Adrenal gland (tissue), 12 donors: ENCODE measurements around the gene PCNT. TPM values are rescaled to one million over a fixed set of nuclear protein-coding genes. Genes with fewer than 3 reads are reported as not detected.
"Not testable (repeated sequence)": the region's sequence is repeated elsewhere in the genome, so short reads cannot be mapped to it uniquely, and the experiment has no call there.

Experiments
- DNase-seq, 7 donors: peaks; one replicate each; pipeline ENCODE4 v3.0.0-alpha.2; 2019 to 2020
- H3K27ac ChIP-seq, 5 donors: fragments of 200-600 bp; sonication (generic) in 4 of 5; 1 replicate in 3 of 5; 2 replicates in 2 of 5; pipeline versions ENCODE4 v1.5.1 to v1.8.0; 2016 to 2020; ENCODE audit warnings: mild to moderate bottlenecking in 1 of 5
- H3K27me3 ChIP-seq: fragments of 200-600 bp; 2 replicates; pipeline ENCODE4 v1.8.0; 2021
- H3K36me3 ChIP-seq, 2 donors: fragments of 200-600 bp; replicated peaks in 1 of 2; 1 replicate in 1 of 2; 2 replicates in 1 of 2; pipeline versions ENCODE4 v1.5.1 to v1.8.0; 2018 to 2022
- H3K4me1 ChIP-seq, 2 donors: fragments of 200-600 bp; replicated peaks in 1 of 2; 1 replicate in 1 of 2; 2 replicates in 1 of 2; pipeline versions ENCODE4 v1.5.1 to v1.8.0; 2018 to 2021
- H3K4me3 ChIP-seq, 4 donors: fragments of 200-600 bp; sonication (generic) in 3 of 4; one replicate each; pipeline ENCODE4 v1.5.1; 2016 to 2018
- H3K9me3 ChIP-seq, 3 donors: fragments of 200-600 bp; sonication (generic) in 1 of 3; replicated peaks in 1 of 3; 1 replicate in 2 of 3; 2 replicates in 1 of 3; pipeline versions ENCODE4 v1.5.1 to v1.8.0; 2016 to 2021
- CTCF ChIP-seq, 6 experiments: fragments of 450-650 bp in 4 of 6; fragments of 200-600 bp in 2 of 6; sonication (generic) in 1 of 6; IDR thresholded peaks; 1 replicate in 5 of 6; 2 replicates in 1 of 6; pipeline versions ENCODE4 v1.5.1 to v1.8.0; 2016 to 2021; ENCODE audit warnings: antibody characterized with exemption in 6 of 6, mild to moderate bottlenecking in 2 of 6, moderate library complexity in 1 of 6
- POLR2A ChIP-seq, 2 donors: fragments of 450-650 bp; IDR thresholded peaks; one replicate each; pipeline ENCODE4 v1.6.1; 2017; ENCODE audit warnings: antibody characterized with exemption in 2 of 2, mild to moderate bottlenecking in 2 of 2, moderate library complexity in 1 of 2
- WGBS, 4 donors: extraction: QIAGEN DNeasy Blood & Tissue Kit in 2 of 4; methylation state at CpG; one replicate each; pipeline versions ENCODE4 v1.1.5 to v1.1.7; 2013 to 2017; 5-methylcytosine and 5-hydroxymethylcytosine counted together
- intact Hi-C, 2 donors: fragments of 100-400 bp; cut with DNase I; formaldehyde crosslinking; loops; one replicate each; pipeline versions ENCODE4 v1.14.1 to v1.15.0; 2022 to 2023
- polyA plus RNA-seq, 3 donors: library from polyadenylated mRNA; stranded (reverse); fragments of 200-250 nt in 2 of 3; fragments of 350-450 nt in 1 of 3; fragmentation: Illumina TruSeq in 1 of 3; extraction: RNeasy Lipid Tissue Mini Kit (QIAGEN cat#74804) in 1 of 3; gene quantifications; one replicate each; pipeline ENCODE4 v1.2.3, GENCODE V29; 2013 to 2014
- total RNA-seq, 9 donors: library from RNA; depleted of rRNA in 4 of 9; stranded (reverse); fragments of >200 nt in 4 of 9; fragments of 120-200 nt in 1 of 9; fragmentation: NEBNext Ultra II Directional in 1 of 9; extraction: Animal tissue kit (Norgen Biotek cat#: 25700) in 1 of 9; gene quantifications; one replicate each; pipeline versions ENCODE4 v1.1.0 to v1.2.4, GENCODE V29; 2013 to 2023
- donor health status: healthy with polysubstance abuse.
- donor health status: Bipolar disorder and iron deficiency.
- donor health status: DM: yes; HTN: yes; CAD: no.
- donor health status: DM: no; HTN: no; CAD: no.
- donor health status: DM: no; HTN: no; CAD: no.
- donor health status: DM: yes; HTN: yes; CAD: no.

PCNT gene
- total and polyA plus RNA-seq, 12 donors, result 14.0 to 46.6 (median 30.4) TPM

- 97 to 100% (median 98%) methylated on average over 2 to 5 of the region's 5 CpGs for WGBS, 4 donors
- Histone ChIP-seq H3K27me3 (no peaks in the 10 kb centered on the region), H3K4me3 (no peak overlapping the region), H3K36me3 (peaks cover 0 to under 1% of the 10 kb centered on the region in 2 donors), H3K4me1 (peaks cover 9 to 11% of the 10 kb centered on the region in 2 donors), H3K9me3 (peaks cover 0 to 8% (median 0%) of the 10 kb centered on the region in 3 donors), H3K27ac (no peak overlapping the region)
- no peak for DNase-seq
- TF ChIP-seq CTCF (IDR thresholded peaks at IDR 0.05) (no peak), POLR2A (IDR thresholded peaks at IDR 0.05) (no peak)
- intact Hi-C loops, result no loop called here
Observed at GRCh38 chr21:46448108-46448507, 124.2 kb downstream of the PCNT start.

GRCh38 chr21:46448855-46449254, 124.9 kb downstream of the PCNT start:
- intact Hi-C loops, result not testable (repeated sequence)

GRCh38 chr21:46452710-46453109, 128.8 kb downstream of the PCNT start:
- no peak for DNase-seq
- WGBS, 4 donors, result 96 to 99% (median 98%) methylated on average over 4 to 5 of the region's 5 CpGs
- Histone ChIP-seq H3K4me1 (peaks cover 43 to 45% of the 10 kb centered on the region in 2 donors), H3K27me3 (no peaks in the 10 kb centered on the region), H3K36me3 (no peaks in the 10 kb centered on the region), H3K9me3 (peaks cover 0 to 8% (median 0%) of the 10 kb centered on the region in 3 donors), H3K27ac (no peak overlapping the region), H3K4me3 (no peak overlapping the region)
- intact Hi-C loops, result no loop called here
- TF ChIP-seq CTCF (IDR thresholded peaks at IDR 0.05) (no peak), POLR2A (IDR thresholded peaks at IDR 0.05) (no peak)

More at GRCh38 chr21:46448855-46449254, 124.9 kb downstream of the PCNT start:
- not testable (repeated sequence) for DNase-seq, H3K27me3 ChIP-seq, H3K36me3 ChIP-seq, H3K9me3 ChIP-seq, H3K27ac ChIP-seq, H3K4me3 ChIP-seq
- 95 to 97% (median 96%) methylated on average over 6 of the region's 6 CpGs for WGBS, 4 donors
- H3K4me1 ChIP-seq, result peaks cover 10 to 17% of the 10 kb centered on the region in 2 donors

- Histone ChIP-seq H3K4me3 (no peak overlapping the region), H3K9me3 (peaks cover 0 to 3% (median 0%) of the 10 kb centered on the region in 3 donors), H3K4me1 (peaks cover 47% of the 10 kb centered on the region in 2 donors), H3K36me3 (no peaks in the 10 kb centered on the region), H3K27ac (peak overlapping the region in 3 of 5 donors; percentile 36 to 89 (median 63)), H3K27me3 (no peaks in the 10 kb centered on the region)
- 25 to 37% (median 31%) methylated on average over 3 of the region's 3 CpGs for WGBS, 4 donors
- DNase-seq, result peak in 2 of 7 donors; percentile 53 to 54
- TF ChIP-seq CTCF (IDR thresholded peaks at IDR 0.05) (no peak), POLR2A (IDR thresholded peaks at IDR 0.05) (no peak)
- intact Hi-C loops, result no loop called here
Observed at GRCh38 chr21:46454142-46454541, 130.2 kb downstream of the PCNT start.
